Endothelial cell of umbilical vein (primary cell): ENCODE data around the gene RASGRF2. TPM values are rescaled to one million over a fixed set of nuclear protein-coding genes. Genes with fewer than 3 reads are reported as not detected.

Experiments
- BruUV-seq: library from RNA; stranded (reverse); fragments of 400-500 nt; replicated peaks from 2 replicates; lab custom pipeline; 2021; lab: Mats Ljungman, UMichigan
- CTCF ChIA-PET: fragments of 300-600, 350-600 bp; sonication (Branson Sonifier 250); formaldehyde crosslinking; loops from one replicate; lab custom pipeline; 2021; ENCODE audit warnings: antibody characterized with exemption, inconsistent platforms; lab: Charles Lee
- POLR2A ChIA-PET: fragments of 300-600, 350-600 bp; sonication (Branson Sonifier 250); formaldehyde crosslinking; loops from one replicate; lab custom pipeline; 2021; ENCODE audit warnings: antibody characterized with exemption, inconsistent platforms; lab: Charles Lee
- DNase-seq: peaks from one replicate; pipeline ENCODE4 v3.0.0-alpha.2; 2011; ENCODE audit warnings: low read depth, low spot score
- FAIRE-seq: peaks from 2 replicates; lab custom pipeline; 2011; peaks lifted over from hg19 to GRCh38; lab: Jason Lieb, UNC
- H2AFZ ChIP-seq: 2 replicates; pipeline ENCODE4 v1.6.0; 2012; ENCODE audit warnings: low read depth, low read length, control low read depth, inconsistent platforms
- H3K27ac ChIP-seq: 2 replicates; pipeline ENCODE4 v1.5.1; 2011; ENCODE audit warnings: low read depth, mild to moderate bottlenecking, control low read depth, low read length, moderate library complexity; ENCODE audit not compliant: insufficient read depth
- H3K27me3 ChIP-seq, 2 experiments: 2 replicates each; pipeline versions ENCODE4 v1.6.0 to v1.6.1; 2011; ENCODE audit warnings: low read length in 2 of 2, mixed read lengths in 1 of 2; ENCODE audit not compliant: control insufficient read depth in 2 of 2, insufficient read depth in 2 of 2
- H3K36me3 ChIP-seq, 2 experiments: 2 replicates in 1 of 2; 3 replicates in 1 of 2; pipeline ENCODE4 v1.5.1; 2011; ENCODE audit warnings: low read length in 2 of 2, mild to moderate bottlenecking in 1 of 2, moderate library complexity in 1 of 2; ENCODE audit not compliant: control insufficient read depth in 2 of 2, insufficient read depth in 2 of 2; ENCODE audit errors: extremely low read depth in 1 of 2
- H3K4me1 ChIP-seq: 3 replicates; pipeline ENCODE4 v1.5.1; 2011; ENCODE audit warnings: mild to moderate bottlenecking, low read length; ENCODE audit not compliant: control insufficient read depth, insufficient read depth; ENCODE audit errors: extremely low read depth
- H3K4me2 ChIP-seq: 2 replicates; pipeline ENCODE4 v1.6.1; 2011; ENCODE audit warnings: low read length, control low read depth, mixed read lengths; ENCODE audit not compliant: insufficient read depth
- H3K4me3 ChIP-seq, 3 experiments: fragments of 200-600 bp in 1 of 3; sonication (generic), shearing (Covaris generic) in 1 of 3; replicated peaks in 1 of 3; 2 replicates each; pipeline ENCODE4 v1.5.1; 2011 to 2016; ENCODE audit warnings: control low read depth in 3 of 3, low read length in 3 of 3, mild to moderate bottlenecking in 2 of 3, inconsistent platforms in 1 of 3, low read depth in 1 of 3, moderate library complexity in 1 of 3; ENCODE audit not compliant: insufficient read depth in 1 of 3
- H3K79me2 ChIP-seq: 2 replicates; pipeline ENCODE4 v1.6.0; 2012; ENCODE audit warnings: low read length, inconsistent platforms; ENCODE audit not compliant: control insufficient read depth, insufficient read depth
- H3K9ac ChIP-seq: replicated peaks from 2 replicates; pipeline ENCODE3; 2011; ENCODE audit warnings: low read length, control low read depth; ENCODE audit not compliant: insufficient read depth; ENCODE audit errors: extremely low read depth
- H3K9me1 ChIP-seq: replicated peaks from 3 replicates; pipeline ENCODE4 v1.6.0; 2011; ENCODE audit warnings: mild to moderate bottlenecking, low read length; ENCODE audit not compliant: control insufficient read depth, insufficient read depth; ENCODE audit errors: extremely low read depth
- H3K9me3 ChIP-seq: replicated peaks from 2 replicates; pipeline ENCODE4 v1.5.1; 2012; ENCODE audit warnings: low read length, inconsistent platforms; ENCODE audit not compliant: control insufficient read depth, insufficient read depth
- H4K20me1 ChIP-seq: replicated peaks from 2 replicates; pipeline ENCODE3; 2011; ENCODE audit warnings: mild to moderate bottlenecking, low read length; ENCODE audit not compliant: control insufficient read depth, insufficient read depth; ENCODE audit errors: extremely low read depth
- CTCF ChIP-seq, 2 donors: IDR thresholded peaks; 1 replicate in 1 of 2; 2 replicates in 1 of 2; pipeline ENCODE4 v1.5.1; 2011; ENCODE audit warnings: low read length in 2 of 2, mild to moderate bottlenecking in 2 of 2, moderate library complexity in 2 of 2, control low read depth in 1 of 2, inconsistent platforms in 1 of 2, low read depth in 1 of 2; ENCODE audit not compliant: insufficient read depth in 1 of 2; ENCODE audit errors: extremely low read depth in 1 of 2
- EZH2 ChIP-seq: IDR thresholded peaks from 2 replicates; pipeline ENCODE4 v1.6.1; 2012; ENCODE audit warnings: borderline replicate concordance, low read depth, mild to moderate bottlenecking, moderate library complexity, low read length, inconsistent platforms; ENCODE audit not compliant: severe bottlenecking
- FOS ChIP-seq: IDR thresholded peaks from 2 replicates; pipeline ENCODE4 v1.6.1; 2011; ENCODE audit warnings: mild to moderate bottlenecking, low read length, moderate library complexity, borderline replicate concordance; ENCODE audit not compliant: insufficient read depth
- GATA2 ChIP-seq: IDR thresholded peaks from 2 replicates; pipeline ENCODE4 v1.7.0; 2011; ENCODE audit warnings: low read depth, mild to moderate bottlenecking, moderate library complexity, mixed read lengths, low read length; ENCODE audit not compliant: insufficient read length, insufficient read depth
- JUN ChIP-seq: IDR thresholded peaks from 2 replicates; pipeline ENCODE4 v1.6.1; 2011; ENCODE audit warnings: borderline replicate concordance, low read depth; ENCODE audit not compliant: insufficient read length, insufficient read depth
- MYC ChIP-seq: IDR thresholded peaks from one replicate; pipeline ENCODE4 v1.6.1; 2011; ENCODE audit warnings: mild to moderate bottlenecking, low read depth, low read length
- POLR2A ChIP-seq: IDR thresholded peaks from 2 replicates; pipeline ENCODE4 v1.6.1; 2012; ENCODE audit warnings: low read depth, mild to moderate bottlenecking, control low read depth, low read length
- POLR2AphosphoS5 ChIP-seq: IDR thresholded peaks from 2 replicates; pipeline ENCODE4 v1.6.1; 2012; ENCODE audit warnings: low read depth, mild to moderate bottlenecking, control low read depth, low read length, moderate library complexity; ENCODE audit not compliant: insufficient read depth
- dilution Hi-C: fragments of 300-500 bp; cut with MboI; formaldehyde crosslinking; loops from one replicate; pipeline ENCODE4 v1.15.0; 2019; ENCODE audit warnings: low sequenced_read_pairs; ENCODE audit not compliant: extremely low pct_ligation_motif_present
- intact Hi-C: fragments of 100-400 bp; cut with micrococcal nuclease; formaldehyde crosslinking; loops from one replicate; pipeline ENCODE4 v1.10.0; 2022
- polyA plus RNA-seq, 4 experiments: library from polyadenylated mRNA; depleted of rRNA in 3 of 4; stranded (reverse) in 3 of 4; unstranded in 1 of 4; fragments of >200 nt; gene quantifications; 2 replicates each; pipeline versions ENCODE4 v1.2.1 to v1.2.3, GENCODE V29; 2011 to 2012; ENCODE audit warnings: missing spikeins in 1 of 4
- total RNA-seq: library from RNA; stranded (reverse); gene quantifications from 2 replicates; pipeline ENCODE4 v1.2.3, GENCODE V29; 2021
- TF ChIP-seq, protein P1 (sequence below): IDR thresholded peaks from 2 replicates; pipeline ENCODE4 v1.6.1; 2011; ENCODE audit not compliant: insufficient read depth, insufficient read length

RASGRF2 gene
- total and polyA plus RNA-seq, 2 donors (not counting 3 experiments of a cell fraction or from before 2014, with no cell fraction given) = 0.41 to 4.0 TPM

GRCh38 chr5:81005708-81006107 lies 45.5 kb downstream of the RASGRF2 start:
- H3K9me1 ChIP-seq = no peaks in the 10 kb centered on the region
- no peaks in the 10 kb centered on the region for H3K36me3 ChIP-seq
- POLR2A ChIA-PET = no interaction called here
- H3K9ac ChIP-seq = no peak overlapping the region
- no peak overlapping the region for H3K27ac ChIP-seq
- no peak overlapping the region for H2AFZ ChIP-seq
- no peaks in the 10 kb centered on the region for H3K4me1 ChIP-seq
- CTCF ChIA-PET = no interaction called here
- H3K79me2 ChIP-seq = no peaks in the 10 kb centered on the region
- dilution Hi-C loops (loop anchor here (25.0 kb wide), 1 partner anchor 193 kb away; no protein-coding TSS in a partner anchor), intact Hi-C loops (no loop called here)
- no peak overlapping the region for H3K4me3 ChIP-seq
- no peak for DNase-seq
- BruUV-seq = no TSS peak
- TF ChIP-seq EZH2 (no peak), MYC (no peak), POLR2AphosphoS5 (no peak), POLR2A (no peak), JUN (no peak)
- TF ChIP-seq, protein P1, sequence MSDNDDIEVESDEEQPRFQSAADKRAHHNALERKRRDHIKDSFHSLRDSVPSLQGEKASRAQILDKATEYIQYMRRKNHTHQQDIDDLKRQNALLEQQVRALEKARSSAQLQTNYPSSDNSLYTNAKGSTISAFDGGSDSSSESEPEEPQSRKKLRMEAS = no peak
- H3K4me2 ChIP-seq = no peak overlapping the region
- no peaks in the 10 kb centered on the region for H4K20me1 ChIP-seq
- no peak for FAIRE-seq
- H3K9me3 ChIP-seq = no peaks in the 10 kb centered on the region
- peaks cover 0 to 5% of the 10 kb centered on the region in 2 experiments for H3K27me3 ChIP-seq

DNA sequence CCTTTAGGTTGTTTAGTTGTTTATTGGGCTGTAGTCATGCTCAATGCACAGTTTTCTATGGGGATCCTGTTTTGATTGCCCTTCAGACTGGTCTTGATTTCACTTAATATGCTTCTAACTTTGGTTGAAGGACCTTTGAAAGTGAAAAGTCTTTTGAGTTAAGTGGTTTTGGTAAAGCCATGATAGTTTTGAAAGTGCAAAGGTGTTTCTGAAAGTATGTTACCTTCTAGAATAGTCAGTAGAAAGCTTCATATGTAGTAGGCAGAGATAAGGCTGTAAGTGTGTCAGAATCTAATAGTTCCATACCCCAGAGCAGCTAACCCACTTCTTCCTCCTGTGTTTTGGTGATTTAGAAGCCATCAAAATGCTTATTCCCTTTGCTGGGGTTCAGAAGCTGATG lies 46.1 kb downstream of the RASGRF2 start:
- intact Hi-C loops = no loop called here
- Histone ChIP-seq H2AFZ (no peak overlapping the region), H4K20me1 (no peaks in the 10 kb centered on the region), H3K4me3 (no peak overlapping the region), H3K9ac (no peak overlapping the region), H3K9me3 (no peaks in the 10 kb centered on the region), H3K36me3 (no peaks in the 10 kb centered on the region), H3K9me1 (no peaks in the 10 kb centered on the region), H3K4me2 (no peak overlapping the region), H3K4me1 (no peaks in the 10 kb centered on the region), H3K27ac (no peak overlapping the region), H3K79me2 (no peaks in the 10 kb centered on the region), H3K27me3 (peaks cover 0 to 5% of the 10 kb centered on the region in 2 experiments)
- POLR2A ChIA-PET = no interaction called here
- no TSS peak for BruUV-seq
- CTCF ChIA-PET = no interaction called here
- DNase-seq = no peak
- no peak for TF ChIP-seq POLR2AphosphoS5
- no peak for TF ChIP-seq CTCF (IDR thresholded peaks at IDR 0.05; ENCODE audit: extremely low read depth in 1 of 2, insufficient read depth in 1 of 2, low read depth in 1 of 2, low read length in 2 of 2)
- no peak for TF ChIP-seq GATA2
- TF ChIP-seq JUN = no peak
- no peak for TF ChIP-seq MYC
- TF ChIP-seq, protein P1 = no peak
- TF ChIP-seq POLR2A = no peak
- no peak for TF ChIP-seq EZH2
- no peak for TF ChIP-seq FOS
- no peak for FAIRE-seq
- dilution Hi-C loops = loop anchor here (25.0 kb wide), 1 partner anchor 194 kb away; no protein-coding TSS in a partner anchor
